Adrenal gland (tissue), 5 donors: ENCODE data around the gene ATP4A.

Experiments
- POLR2A ChIP-seq, 2 donors: fragments of 450-650 bp; IDR thresholded peaks; one replicate each; pipeline ENCODE4 v1.6.1; 2017; ENCODE audit warnings: antibody characterized with exemption in 2 of 2, mild to moderate bottlenecking in 2 of 2, moderate library complexity in 1 of 2
- TF ChIP-seq, protein P1 (sequence below), 6 experiments: fragments of 450-650 bp in 4 of 6; fragments of 200-600 bp in 2 of 6; sonication (generic) in 1 of 6; IDR thresholded peaks; 1 replicate in 5 of 6; 2 replicates in 1 of 6; pipeline versions ENCODE4 v1.5.1 to v1.8.0; 2016 to 2021; ENCODE audit warnings: antibody characterized with exemption in 6 of 6, mild to moderate bottlenecking in 2 of 6, moderate library complexity in 1 of 6
- donor health status: DM: no; HTN: no; CAD: no.

DNA sequence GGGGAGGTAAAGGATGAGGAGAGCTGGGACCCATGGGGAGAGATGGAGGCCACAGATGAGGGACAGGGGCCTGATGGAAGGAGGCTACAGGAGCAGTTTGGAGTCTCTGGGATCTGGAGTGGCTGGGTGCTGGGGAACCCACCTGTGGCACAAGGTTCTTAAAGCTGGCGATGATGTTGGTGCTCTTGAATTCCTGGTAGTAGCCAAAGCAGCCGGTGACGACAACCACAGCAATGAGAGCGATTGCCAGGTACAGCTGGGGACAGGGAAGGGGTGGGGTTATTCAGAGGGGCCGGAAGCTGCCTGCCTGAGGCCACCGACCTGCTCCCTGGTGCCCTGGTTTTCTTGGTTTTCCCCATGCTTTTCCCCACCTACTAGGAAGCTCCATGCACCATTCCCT is 2.8 kb downstream of the ATP4A start:
- TF ChIP-seq, protein P1, sequence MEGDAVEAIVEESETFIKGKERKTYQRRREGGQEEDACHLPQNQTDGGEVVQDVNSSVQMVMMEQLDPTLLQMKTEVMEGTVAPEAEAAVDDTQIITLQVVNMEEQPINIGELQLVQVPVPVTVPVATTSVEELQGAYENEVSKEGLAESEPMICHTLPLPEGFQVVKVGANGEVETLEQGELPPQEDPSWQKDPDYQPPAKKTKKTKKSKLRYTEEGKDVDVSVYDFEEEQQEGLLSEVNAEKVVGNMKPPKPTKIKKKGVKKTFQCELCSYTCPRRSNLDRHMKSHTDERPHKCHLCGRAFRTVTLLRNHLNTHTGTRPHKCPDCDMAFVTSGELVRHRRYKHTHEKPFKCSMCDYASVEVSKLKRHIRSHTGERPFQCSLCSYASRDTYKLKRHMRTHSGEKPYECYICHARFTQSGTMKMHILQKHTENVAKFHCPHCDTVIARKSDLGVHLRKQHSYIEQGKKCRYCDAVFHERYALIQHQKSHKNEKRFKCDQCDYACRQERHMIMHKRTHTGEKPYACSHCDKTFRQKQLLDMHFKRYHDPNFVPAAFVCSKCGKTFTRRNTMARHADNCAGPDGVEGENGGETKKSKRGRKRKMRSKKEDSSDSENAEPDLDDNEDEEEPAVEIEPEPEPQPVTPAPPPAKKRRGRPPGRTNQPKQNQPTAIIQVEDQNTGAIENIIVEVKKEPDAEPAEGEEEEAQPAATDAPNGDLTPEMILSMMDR (IDR thresholded peaks at IDR 0.05): no peak
- TF ChIP-seq POLR2A (IDR thresholded peaks at IDR 0.05): no peak
